ENCODE data around the gene TMEM72.

The TMEM72 gene

DNA sequence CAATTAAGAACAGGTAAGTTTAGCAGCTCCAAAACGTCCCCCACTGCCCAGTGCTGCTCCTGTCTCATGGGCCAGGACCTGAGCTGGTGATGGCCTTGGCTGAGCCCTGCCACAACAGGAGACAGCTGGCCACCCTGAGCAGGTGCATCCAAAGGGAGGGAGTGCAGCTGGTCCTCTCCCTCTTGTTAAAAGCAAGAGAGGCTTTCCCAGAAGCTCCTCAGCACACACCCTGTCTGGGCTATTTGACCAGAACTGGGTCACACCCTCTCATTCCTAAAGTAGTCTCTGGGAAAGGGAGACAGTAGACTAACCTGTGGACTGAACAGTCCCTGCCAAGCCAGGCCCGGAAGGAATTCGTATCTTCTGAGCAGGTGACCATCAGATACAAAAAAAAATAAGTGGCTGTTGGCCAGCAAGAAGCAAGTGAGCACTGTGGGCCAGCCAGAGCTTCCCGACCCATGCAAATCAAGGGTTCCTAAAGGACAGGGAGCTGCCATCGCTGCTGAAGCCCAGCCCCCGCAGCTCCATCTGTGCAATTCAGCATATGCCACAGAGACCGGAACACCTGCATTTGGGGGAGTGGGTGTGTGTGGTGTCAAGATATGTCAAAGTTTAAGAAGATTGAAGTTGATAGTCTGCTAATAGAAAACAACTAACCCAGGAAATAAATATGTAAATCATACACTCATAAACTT lies 2.1 kb upstream of the TMEM72 start:
- Histone ChIP-seq H3K4me1 (ENCODE audit: control insufficient read depth, insufficient read depth, low read length) (peaks cover 14% of the 10 kb centered on the region), H3K9me3 (ENCODE audit: control insufficient read depth, low read length) (no peaks in the 10 kb centered on the region), H3K36me3 (ENCODE audit: control insufficient read depth, insufficient read depth, low read length) (no peaks in the 10 kb centered on the region), H3K9ac (ENCODE audit: low read length) (no peak overlapping the region), H3K27me3 (ENCODE audit: control insufficient read depth, insufficient read depth, low read length) (no peaks in the 10 kb centered on the region), H3K4me3 (ENCODE audit: low read length) (no peak overlapping the region)

DNA sequence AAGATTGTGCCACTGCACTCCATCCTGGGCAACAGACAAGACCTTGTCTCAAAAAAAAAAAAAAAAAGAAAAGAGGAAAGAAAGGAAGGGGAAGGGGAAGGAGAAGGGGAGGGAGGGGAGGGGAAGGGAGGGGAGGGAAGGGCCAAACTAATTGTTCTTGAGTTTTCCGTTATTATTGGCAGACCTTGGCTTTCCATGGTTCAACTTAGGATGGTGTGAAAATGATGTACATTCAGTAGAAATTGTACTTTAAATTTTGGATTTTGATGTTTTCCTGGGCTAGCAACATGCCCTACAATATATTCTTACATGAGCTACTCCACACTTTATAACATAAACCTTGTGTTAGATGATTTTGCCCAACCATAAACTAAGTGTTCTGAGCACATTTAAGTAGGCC lies 1.2 kb upstream of the TMEM72 start:
- Histone ChIP-seq H3K36me3 (ENCODE audit: control insufficient read depth, insufficient read depth, low read length) (no peaks in the 10 kb centered on the region), H3K27me3 (ENCODE audit: control insufficient read depth, insufficient read depth, low read length) (no peaks in the 10 kb centered on the region), H3K4me1 (ENCODE audit: control insufficient read depth, insufficient read depth, low read length) (peaks cover 14% of the 10 kb centered on the region), H3K4me3 (ENCODE audit: low read length) (no peak overlapping the region), H3K9ac (ENCODE audit: low read length) (no peak overlapping the region), H3K9me3 (ENCODE audit: control insufficient read depth, low read length) (no peaks in the 10 kb centered on the region)

DNA sequence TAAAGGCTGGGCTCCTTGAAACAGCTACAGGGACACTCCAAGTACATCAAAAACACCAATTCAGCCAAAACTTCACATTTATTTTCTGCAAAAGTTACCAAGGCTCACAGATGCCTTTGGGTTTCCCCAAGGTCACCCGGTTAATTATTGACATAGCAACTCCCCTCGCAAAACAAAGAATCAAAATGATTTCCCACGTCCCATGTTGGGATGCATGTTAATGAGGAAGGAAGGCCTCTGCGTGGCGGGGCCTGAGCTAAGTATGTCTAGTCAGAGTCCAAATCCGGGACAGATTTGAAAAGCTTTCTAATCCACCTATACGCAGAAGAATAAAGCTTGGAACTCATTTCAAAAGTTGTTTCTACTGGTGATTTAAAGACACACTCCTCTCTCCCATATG lies 535 bp upstream of the TMEM72 start:
- H3K9ac ChIP-seq (ENCODE audit: low read length): no peak overlapping the region
- no peaks in the 10 kb centered on the region for H3K27me3 ChIP-seq (ENCODE audit: control insufficient read depth, insufficient read depth, low read length)
- peaks cover 14% of the 10 kb centered on the region for H3K4me1 ChIP-seq (ENCODE audit: control insufficient read depth, insufficient read depth, low read length)
- H3K9me3 ChIP-seq (ENCODE audit: control insufficient read depth, low read length): no peaks in the 10 kb centered on the region
- no peak overlapping the region for H3K4me3 ChIP-seq (ENCODE audit: low read length)
- no peaks in the 10 kb centered on the region for H3K36me3 ChIP-seq (ENCODE audit: control insufficient read depth, insufficient read depth, low read length)

DNA sequence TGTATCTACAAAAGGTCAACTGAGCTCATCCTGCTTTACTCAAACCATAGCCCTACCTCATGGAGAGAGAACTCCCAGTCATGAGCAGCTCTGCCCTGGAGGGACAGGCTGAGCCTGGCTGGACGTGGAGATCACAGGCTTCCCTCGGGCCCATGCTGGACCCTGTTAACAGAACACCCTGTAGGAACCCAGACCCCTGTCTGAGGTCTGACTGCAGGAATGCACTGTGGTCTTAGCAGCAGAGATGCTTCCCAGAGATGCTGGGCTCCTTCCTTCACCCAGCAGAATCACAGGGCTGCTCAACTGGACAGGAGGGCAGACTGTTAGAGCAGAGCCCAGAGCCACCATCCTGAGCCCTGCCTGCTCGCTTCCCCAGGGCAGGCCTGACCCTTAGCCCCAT lies 814 bp downstream of the TMEM72 start:
- Histone ChIP-seq H3K4me3 (ENCODE audit: low read length) (no peak overlapping the region), H3K9me3 (ENCODE audit: control insufficient read depth, low read length) (no peaks in the 10 kb centered on the region), H3K27me3 (ENCODE audit: control insufficient read depth, insufficient read depth, low read length) (no peaks in the 10 kb centered on the region), H3K36me3 (ENCODE audit: control insufficient read depth, insufficient read depth, low read length) (no peaks in the 10 kb centered on the region), H3K9ac (ENCODE audit: low read length) (no peak overlapping the region), H3K4me1 (ENCODE audit: control insufficient read depth, insufficient read depth, low read length) (peaks cover 14% of the 10 kb centered on the region)

DNA sequence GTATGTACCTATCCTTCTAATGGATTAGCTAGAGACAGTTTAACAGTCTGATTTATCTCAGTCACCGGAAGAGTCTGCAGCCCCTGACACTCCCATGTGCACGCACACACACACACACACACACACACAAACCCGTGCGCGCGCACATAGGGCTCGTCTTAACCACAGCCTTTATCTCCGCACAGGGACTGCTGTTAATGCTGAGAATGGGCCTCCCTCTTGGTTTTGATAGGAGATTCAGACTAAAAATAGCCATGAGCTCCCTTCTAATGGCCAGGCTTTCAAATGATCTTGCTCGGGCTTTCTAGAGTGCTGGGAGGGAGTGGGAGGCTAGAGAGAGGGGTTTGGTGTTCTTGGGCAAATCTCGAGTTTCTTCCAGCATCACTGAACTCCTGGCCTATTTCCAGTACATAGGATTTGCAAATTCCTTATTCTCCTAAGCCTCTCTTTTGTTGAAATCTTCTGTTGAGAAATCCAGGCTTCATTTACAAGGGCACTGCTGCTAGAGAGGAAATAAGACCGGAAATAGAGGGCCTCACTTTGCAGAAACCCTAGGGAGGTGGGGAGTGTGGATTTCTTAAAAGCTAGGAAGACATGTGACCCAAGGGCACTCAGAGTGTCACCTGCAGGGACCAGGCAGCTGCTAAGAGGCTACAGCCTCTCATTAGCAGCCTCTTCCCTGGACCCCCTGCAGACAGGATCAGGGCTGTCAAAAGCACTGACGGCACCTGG lies 2.4 kb downstream of the TMEM72 start:
- Histone ChIP-seq H3K9me3 (ENCODE audit: control insufficient read depth, low read length) (no peaks in the 10 kb centered on the region), H3K27me3 (ENCODE audit: control insufficient read depth, insufficient read depth, low read length) (no peaks in the 10 kb centered on the region), H3K4me1 (ENCODE audit: control insufficient read depth, insufficient read depth, low read length) (peaks cover 14% of the 10 kb centered on the region), H3K4me3 (ENCODE audit: low read length) (no peak overlapping the region), H3K9ac (ENCODE audit: low read length) (no peak overlapping the region), H3K36me3 (ENCODE audit: control insufficient read depth, insufficient read depth, low read length) (no peaks in the 10 kb centered on the region)

DNA sequence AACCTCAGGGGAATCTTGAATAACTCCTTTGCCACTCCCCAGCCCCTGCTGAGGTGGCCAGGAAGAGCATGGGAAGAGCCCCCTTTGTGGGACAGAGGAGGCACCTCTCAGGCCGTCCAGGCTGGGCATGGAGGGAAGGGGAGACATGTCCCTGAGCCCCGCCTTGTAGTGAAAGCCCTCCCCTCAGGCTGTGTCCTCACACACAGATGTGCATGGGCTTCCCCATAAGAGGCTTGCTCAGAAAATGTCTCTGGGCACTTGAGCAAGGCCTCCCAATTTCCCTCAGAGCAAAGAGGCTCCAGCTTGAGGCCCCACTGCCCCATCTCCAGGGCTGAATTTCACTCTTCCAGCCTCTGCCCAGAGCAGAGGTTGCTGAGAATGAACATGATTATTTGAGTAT lies 3.8 kb downstream of the TMEM72 start:
- H3K4me3 ChIP-seq (ENCODE audit: low read length): no peak overlapping the region
- H3K4me1 ChIP-seq (ENCODE audit: control insufficient read depth, insufficient read depth, low read length): peaks cover 14% of the 10 kb centered on the region
- H3K9me3 ChIP-seq (ENCODE audit: control insufficient read depth, low read length): no peaks in the 10 kb centered on the region
- no peaks in the 10 kb centered on the region for H3K36me3 ChIP-seq (ENCODE audit: control insufficient read depth, insufficient read depth, low read length)
- no peak overlapping the region for H3K9ac ChIP-seq (ENCODE audit: low read length)
- no peaks in the 10 kb centered on the region for H3K27me3 ChIP-seq (ENCODE audit: control insufficient read depth, insufficient read depth, low read length)

DNA sequence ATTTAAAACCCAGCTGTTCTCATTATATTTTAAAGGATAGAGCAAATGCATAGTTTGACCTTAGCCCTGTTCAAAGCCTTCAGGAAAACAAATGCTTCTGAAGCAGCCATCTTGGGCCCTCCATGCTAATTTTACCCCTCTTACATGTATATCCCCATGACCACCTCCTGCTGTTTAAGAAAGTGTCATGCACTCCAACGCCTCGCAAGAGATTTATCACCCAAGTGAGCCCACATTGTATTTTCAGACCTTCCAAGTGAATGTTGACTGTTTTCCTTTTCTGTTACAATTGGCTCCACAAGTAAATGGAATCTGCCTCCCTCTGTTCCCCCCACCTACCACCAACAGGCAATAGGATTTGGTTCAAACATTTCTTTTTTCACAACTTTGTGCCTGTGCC lies 5.3 kb downstream of the TMEM72 start:
- Histone ChIP-seq H3K9ac (ENCODE audit: low read length) (no peak overlapping the region), H3K9me3 (ENCODE audit: control insufficient read depth, low read length) (no peaks in the 10 kb centered on the region), H3K4me1 (ENCODE audit: control insufficient read depth, insufficient read depth, low read length) (peaks cover 4% of the 10 kb centered on the region), H3K36me3 (ENCODE audit: control insufficient read depth, insufficient read depth, low read length) (no peaks in the 10 kb centered on the region), H3K27me3 (ENCODE audit: control insufficient read depth, insufficient read depth, low read length) (no peaks in the 10 kb centered on the region), H3K4me3 (ENCODE audit: low read length) (no peak overlapping the region)

DNA sequence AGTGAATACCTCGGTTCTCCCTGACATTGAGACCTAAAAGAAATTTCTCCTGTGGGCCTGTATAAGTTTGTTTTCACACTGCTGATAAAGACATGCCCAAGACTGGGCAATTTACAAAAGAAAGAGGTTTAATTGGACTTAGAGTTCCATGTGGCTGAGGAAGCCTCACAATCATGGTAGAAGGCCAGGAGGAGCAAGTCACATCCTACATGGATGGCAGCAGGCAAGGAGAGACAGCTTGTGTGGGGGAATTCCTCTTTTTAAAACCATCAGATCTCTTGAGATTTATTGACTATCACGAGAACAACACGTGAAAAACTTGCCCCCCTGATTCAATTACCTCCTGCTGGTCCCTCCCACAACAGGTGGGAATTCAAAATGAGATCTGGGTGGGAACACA lies 6.7 kb downstream of the TMEM72 start:
- Histone ChIP-seq H3K27me3 (ENCODE audit: control insufficient read depth, insufficient read depth, low read length) (no peaks in the 10 kb centered on the region), H3K36me3 (ENCODE audit: control insufficient read depth, insufficient read depth, low read length) (no peaks in the 10 kb centered on the region), H3K9ac (ENCODE audit: low read length) (no peak overlapping the region), H3K9me3 (ENCODE audit: control insufficient read depth, low read length) (no peaks in the 10 kb centered on the region), H3K4me3 (ENCODE audit: low read length) (no peak overlapping the region), H3K4me1 (ENCODE audit: control insufficient read depth, insufficient read depth, low read length) (no peaks in the 10 kb centered on the region)

DNA sequence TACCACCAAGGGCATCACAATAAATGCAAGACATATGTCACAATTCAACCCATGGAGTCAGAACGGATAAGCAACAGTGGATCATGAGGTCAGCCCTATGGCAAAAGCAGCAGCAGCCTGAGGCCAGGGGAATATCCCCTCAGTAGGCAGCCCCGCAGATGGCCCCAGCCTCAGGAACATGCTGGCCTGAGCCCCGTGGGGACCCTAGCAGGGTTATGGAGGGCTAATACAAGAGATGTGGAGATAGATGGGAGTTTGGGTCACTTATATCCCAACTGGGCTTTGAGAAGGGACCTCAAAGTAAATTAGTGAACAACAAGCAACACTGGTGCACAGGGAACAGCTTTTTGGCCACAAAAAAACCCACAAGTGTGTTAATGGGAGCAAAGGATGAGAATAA lies 9.1 kb downstream of the TMEM72 start:
- no peak overlapping the region for H3K4me3 ChIP-seq (ENCODE audit: low read length)
- H3K27me3 ChIP-seq (ENCODE audit: control insufficient read depth, insufficient read depth, low read length): no peaks in the 10 kb centered on the region
- H3K9me3 ChIP-seq (ENCODE audit: control insufficient read depth, low read length): no peaks in the 10 kb centered on the region
- H3K36me3 ChIP-seq (ENCODE audit: control insufficient read depth, insufficient read depth, low read length): no peaks in the 10 kb centered on the region
- H3K9ac ChIP-seq (ENCODE audit: low read length): no peak overlapping the region
- H3K4me1 ChIP-seq (ENCODE audit: control insufficient read depth, insufficient read depth, low read length): no peaks in the 10 kb centered on the region

DNA sequence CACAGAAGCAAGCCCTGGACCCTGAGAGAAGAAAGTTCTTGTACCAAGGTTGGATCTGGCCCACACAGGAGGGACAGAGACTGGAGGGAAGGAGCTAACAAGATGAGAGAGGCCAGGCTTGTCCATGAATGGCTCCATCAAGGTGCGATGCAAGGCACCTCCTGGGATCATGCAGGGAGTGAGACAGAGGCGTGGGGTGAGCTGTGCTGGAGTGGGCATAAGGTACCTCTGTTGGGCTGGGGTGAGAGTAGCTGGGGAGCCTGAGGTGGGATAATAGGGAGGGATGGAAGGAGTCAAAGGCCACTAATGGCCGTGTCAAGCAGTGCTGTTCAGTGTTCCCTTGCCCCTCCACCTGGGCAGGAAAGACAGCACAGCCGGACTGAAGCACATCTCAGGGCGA lies 9.9 kb downstream of the TMEM72 start:
- no peaks in the 10 kb centered on the region for H3K4me1 ChIP-seq (ENCODE audit: control insufficient read depth, insufficient read depth, low read length)
- H3K9me3 ChIP-seq (ENCODE audit: control insufficient read depth, low read length): no peaks in the 10 kb centered on the region
- H3K36me3 ChIP-seq (ENCODE audit: control insufficient read depth, insufficient read depth, low read length): no peaks in the 10 kb centered on the region
- H3K9ac ChIP-seq (ENCODE audit: low read length): no peak overlapping the region
- H3K27me3 ChIP-seq (ENCODE audit: control insufficient read depth, insufficient read depth, low read length): no peaks in the 10 kb centered on the region
- H3K4me3 ChIP-seq (ENCODE audit: low read length): no peak overlapping the region

DNA sequence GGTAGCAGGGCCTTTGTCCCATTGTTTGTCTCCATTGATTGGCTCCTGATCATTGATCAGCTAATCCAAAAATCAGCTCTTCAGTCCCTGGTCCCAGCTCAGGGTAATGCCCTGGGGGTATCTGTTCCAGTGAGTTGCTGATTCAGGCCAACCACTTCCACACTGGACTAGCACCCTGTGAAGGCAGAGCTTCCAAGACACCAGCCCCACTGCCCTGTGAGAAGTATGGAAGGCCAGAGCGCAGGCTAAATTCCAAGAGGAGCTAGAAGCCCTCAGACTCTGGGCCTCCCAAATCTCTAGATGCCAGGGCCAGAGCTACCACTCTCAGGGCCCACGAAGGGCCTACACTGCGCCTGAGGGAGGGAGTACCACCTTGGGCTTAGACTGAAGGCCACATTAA lies 10.4 kb downstream of the TMEM72 start:
- no peaks in the 10 kb centered on the region for H3K4me1 ChIP-seq (ENCODE audit: control insufficient read depth, insufficient read depth, low read length)
- no peak overlapping the region for H3K4me3 ChIP-seq (ENCODE audit: low read length)
- no peaks in the 10 kb centered on the region for H3K9me3 ChIP-seq (ENCODE audit: control insufficient read depth, low read length)
- H3K36me3 ChIP-seq (ENCODE audit: control insufficient read depth, insufficient read depth, low read length): no peaks in the 10 kb centered on the region
- H3K9ac ChIP-seq (ENCODE audit: low read length): no peak overlapping the region
- H3K27me3 ChIP-seq (ENCODE audit: control insufficient read depth, insufficient read depth, low read length): no peaks in the 10 kb centered on the region

DNA sequence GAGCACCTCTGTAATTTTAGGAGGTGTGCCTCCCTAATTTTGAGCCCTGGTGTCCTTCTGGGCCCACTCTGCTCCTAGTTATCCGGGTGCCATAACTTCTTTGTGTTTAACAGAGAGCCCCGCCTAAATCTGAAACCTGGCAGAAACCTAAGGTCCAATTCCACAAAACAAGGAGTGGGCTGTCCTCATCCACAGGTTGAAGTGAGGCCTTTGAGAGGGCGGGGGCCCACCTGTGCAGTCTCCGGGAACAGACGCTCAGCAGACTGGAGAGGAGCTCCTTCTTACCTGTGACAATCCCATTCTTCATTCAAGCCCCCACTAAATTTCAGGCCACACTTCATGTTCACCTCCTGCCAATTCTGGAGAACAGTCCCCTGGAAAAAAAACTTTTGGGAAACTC lies 10.9 kb downstream of the TMEM72 start:
- Histone ChIP-seq H3K9ac (ENCODE audit: low read length) (no peak overlapping the region), H3K9me3 (ENCODE audit: control insufficient read depth, low read length) (no peaks in the 10 kb centered on the region), H3K4me1 (ENCODE audit: control insufficient read depth, insufficient read depth, low read length) (no peaks in the 10 kb centered on the region), H3K36me3 (ENCODE audit: control insufficient read depth, insufficient read depth, low read length) (no peaks in the 10 kb centered on the region), H3K4me3 (ENCODE audit: low read length) (no peak overlapping the region), H3K27me3 (ENCODE audit: control insufficient read depth, insufficient read depth, low read length) (no peaks in the 10 kb centered on the region)

Measured in mucosa of stomach (tissue), 1 donor.